ENCODE results near the gene RFLNA.

Gene RFLNA

GRCh38 chr12:124352839-124353238, 57.9 kb downstream of the RFLNA start:
- TF ChIP-seq GATA2 (IDR thresholded peaks at IDR 0.05; ENCODE audit: low read depth, low read length) (no peak), GATA3 (IDR thresholded peaks at IDR 0.05; ENCODE audit: low read depth, low read length) (no peak)

DNA sequence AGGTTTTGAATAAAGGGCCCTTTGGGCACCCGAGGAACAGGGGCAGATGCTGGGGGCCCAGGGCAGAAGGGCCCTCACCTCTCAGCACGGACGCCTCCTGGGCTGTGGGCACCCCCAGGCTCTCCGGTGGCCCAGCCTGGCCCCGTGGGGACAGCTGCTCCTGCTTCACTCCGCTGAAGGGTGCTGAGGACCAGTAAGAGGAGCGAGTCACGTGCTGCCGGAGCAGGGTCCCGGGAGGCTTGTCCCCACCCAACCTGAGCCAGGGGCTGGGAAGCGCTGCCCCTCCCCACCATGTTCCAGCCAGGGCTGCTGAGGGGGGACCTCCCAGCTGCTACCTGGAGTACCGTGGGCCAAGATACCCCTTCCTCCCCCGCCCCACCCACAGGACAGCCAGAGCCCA, 59.5 kb downstream of the RFLNA start:
- TF ChIP-seq GATA3 (IDR thresholded peaks at IDR 0.05; ENCODE audit: low read depth, low read length) (no peak), GATA2 (IDR thresholded peaks at IDR 0.05; ENCODE audit: low read depth, low read length) (no peak)

- no peak for TF ChIP-seq GATA3 (IDR thresholded peaks at IDR 0.05; ENCODE audit: low read depth, low read length)
- TF ChIP-seq GATA2 (IDR thresholded peaks at IDR 0.05; ENCODE audit: low read depth, low read length) = no peak
Observed at GRCh38 chr12:124356221-124356620, 61.3 kb downstream of the RFLNA start.

DNA sequence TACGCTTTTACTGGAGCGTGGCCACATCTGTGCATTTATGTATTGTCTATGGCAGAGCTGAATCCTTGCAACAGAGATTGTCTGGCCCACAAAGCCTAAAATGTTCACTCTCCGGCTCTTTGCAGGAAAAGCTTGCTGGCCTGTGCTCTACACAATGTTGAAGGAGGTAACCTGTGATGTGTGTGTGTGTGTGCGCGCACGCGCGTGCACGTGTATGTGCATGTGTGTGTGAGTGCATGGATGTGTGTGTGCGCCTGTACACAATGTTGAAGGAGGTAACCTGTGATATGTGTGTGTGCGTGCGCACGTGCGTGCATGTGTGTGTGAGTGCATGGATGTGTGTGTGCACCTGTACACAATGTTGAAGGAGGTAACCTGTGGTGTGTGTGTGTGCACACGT, 62.7 kb downstream of the RFLNA start:
- TF ChIP-seq GATA2 (IDR thresholded peaks at IDR 0.05; ENCODE audit: low read depth, low read length) = no peak
- TF ChIP-seq GATA3 (IDR thresholded peaks at IDR 0.05; ENCODE audit: low read depth, low read length) = no peak

GRCh38 chr12:124358572-124358971, 63.7 kb downstream of the RFLNA start:
- TF ChIP-seq GATA2 (IDR thresholded peaks at IDR 0.05; ENCODE audit: low read depth, low read length) (no peak), GATA3 (IDR thresholded peaks at IDR 0.05; ENCODE audit: low read depth, low read length) (no peak)

GRCh38 chr12:124359671-124360581, 65.0 kb downstream of the RFLNA start:
- TF ChIP-seq GATA2 (IDR thresholded peaks at IDR 0.05; ENCODE audit: low read depth, low read length) (peak; percentile 76), GATA3 (IDR thresholded peaks at IDR 0.05; ENCODE audit: low read depth, low read length) (no peak)

GRCh38 chr12:124361074-124361970, 66.4 kb downstream of the RFLNA start:
- TF ChIP-seq GATA2 (IDR thresholded peaks at IDR 0.05; ENCODE audit: low read depth, low read length) = no peak
- no peak for TF ChIP-seq GATA3 (IDR thresholded peaks at IDR 0.05; ENCODE audit: low read depth, low read length)

- TF ChIP-seq GATA2 (IDR thresholded peaks at IDR 0.05; ENCODE audit: low read depth, low read length) (no peak), GATA3 (IDR thresholded peaks at IDR 0.05; ENCODE audit: low read depth, low read length) (no peak)
Observed at GRCh38 chr12:124361996-124362395, 67.1 kb downstream of the RFLNA start.

DNA sequence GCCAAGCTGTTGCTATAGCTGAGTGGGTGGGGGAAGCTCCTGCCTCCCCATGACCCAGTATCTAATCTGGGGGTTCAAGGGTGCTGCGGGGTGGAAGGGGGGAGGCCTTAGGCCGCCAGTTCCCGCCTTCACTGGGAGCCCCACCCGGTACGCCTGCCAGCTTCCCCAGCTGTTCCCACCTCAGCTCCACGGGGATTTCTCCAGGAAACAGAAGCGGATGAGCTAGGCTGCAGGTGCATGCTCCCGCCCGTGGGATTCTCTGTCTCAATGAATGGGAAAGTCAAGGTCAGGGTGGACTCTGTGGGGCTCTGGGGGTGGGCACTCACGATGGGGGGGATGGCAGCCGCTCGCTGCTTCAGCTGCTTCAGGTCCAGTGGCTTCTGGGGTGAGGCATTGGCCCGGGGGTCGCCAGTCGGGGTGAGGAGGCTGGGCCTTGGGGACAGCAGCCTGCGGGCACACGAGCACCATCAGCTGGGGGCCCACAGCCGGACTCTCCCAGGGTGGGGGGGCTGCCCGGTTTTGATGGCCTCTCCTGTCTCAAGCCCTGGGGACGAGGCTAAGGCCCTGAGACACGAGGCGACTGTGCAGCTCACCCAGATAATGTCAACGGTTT, 68.6 kb downstream of the RFLNA start:
- TF ChIP-seq GATA2 (IDR thresholded peaks at IDR 0.05; ENCODE audit: low read depth, low read length) = no peak
- TF ChIP-seq GATA3 (IDR thresholded peaks at IDR 0.05; ENCODE audit: low read depth, low read length) = no peak

GRCh38 chr12:124364543-124364942, 69.7 kb downstream of the RFLNA start:
- TF ChIP-seq GATA2 (IDR thresholded peaks at IDR 0.05; ENCODE audit: low read depth, low read length) (no peak), GATA3 (IDR thresholded peaks at IDR 0.05; ENCODE audit: low read depth, low read length) (no peak)

All from SH-SY5Y (cell line).